HG03025 (cell line): Measurements from ENCODE around the gene RSAD1.

ENCODE experiments used
- ATAC-seq: cut with Tn5 transposase; IDR thresholded peaks from one replicate; pipeline ENCODE4 v1.9.1; 2021; ENCODE audit warnings: mild to moderate bottlenecking, moderate library complexity; ENCODE audit not compliant: unreplicated experiment, low FRiP score

Gene RSAD1

DNA sequence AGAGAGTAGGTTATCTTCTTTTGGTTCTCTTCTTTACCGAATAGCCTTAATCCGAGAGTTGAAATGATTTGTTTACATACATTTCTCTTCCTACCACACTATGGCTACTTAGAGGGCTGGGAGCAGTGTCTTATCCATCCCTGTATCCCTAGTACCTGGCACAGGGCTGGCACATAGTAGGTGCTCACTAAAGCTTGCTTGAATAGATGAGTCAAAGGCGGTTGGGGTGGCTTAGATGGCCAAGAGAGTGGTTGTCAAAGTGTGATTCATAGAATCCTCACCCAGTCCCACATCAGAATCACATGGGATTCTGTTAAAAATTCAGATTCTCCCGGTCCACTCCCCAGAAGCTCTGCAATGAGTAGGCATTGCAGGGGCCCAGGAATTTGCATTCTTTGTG, 21.0 kb upstream of the RSAD1 start:
- no peak for ATAC-seq

DNA sequence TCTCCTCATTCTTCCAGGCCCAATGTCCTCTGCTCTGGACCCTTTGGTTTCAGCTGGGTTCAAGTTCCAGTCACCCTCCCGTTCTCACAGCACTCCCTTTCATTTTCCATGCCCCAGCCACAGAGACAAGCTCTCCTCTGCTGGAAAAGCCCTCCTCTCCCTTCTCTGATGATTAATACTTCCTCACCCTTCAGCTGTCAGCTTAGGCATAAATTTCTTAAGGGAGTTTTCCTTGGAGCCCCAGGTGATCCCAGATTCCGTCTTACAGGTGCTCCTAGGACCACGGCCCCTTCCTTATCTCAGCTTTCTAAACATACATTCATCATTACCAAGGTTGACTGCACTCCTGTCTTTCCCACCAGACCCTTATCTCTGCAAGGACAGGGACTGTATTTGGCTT, 20.4 kb upstream of the RSAD1 start:
- ATAC-seq, result no peak

DNA sequence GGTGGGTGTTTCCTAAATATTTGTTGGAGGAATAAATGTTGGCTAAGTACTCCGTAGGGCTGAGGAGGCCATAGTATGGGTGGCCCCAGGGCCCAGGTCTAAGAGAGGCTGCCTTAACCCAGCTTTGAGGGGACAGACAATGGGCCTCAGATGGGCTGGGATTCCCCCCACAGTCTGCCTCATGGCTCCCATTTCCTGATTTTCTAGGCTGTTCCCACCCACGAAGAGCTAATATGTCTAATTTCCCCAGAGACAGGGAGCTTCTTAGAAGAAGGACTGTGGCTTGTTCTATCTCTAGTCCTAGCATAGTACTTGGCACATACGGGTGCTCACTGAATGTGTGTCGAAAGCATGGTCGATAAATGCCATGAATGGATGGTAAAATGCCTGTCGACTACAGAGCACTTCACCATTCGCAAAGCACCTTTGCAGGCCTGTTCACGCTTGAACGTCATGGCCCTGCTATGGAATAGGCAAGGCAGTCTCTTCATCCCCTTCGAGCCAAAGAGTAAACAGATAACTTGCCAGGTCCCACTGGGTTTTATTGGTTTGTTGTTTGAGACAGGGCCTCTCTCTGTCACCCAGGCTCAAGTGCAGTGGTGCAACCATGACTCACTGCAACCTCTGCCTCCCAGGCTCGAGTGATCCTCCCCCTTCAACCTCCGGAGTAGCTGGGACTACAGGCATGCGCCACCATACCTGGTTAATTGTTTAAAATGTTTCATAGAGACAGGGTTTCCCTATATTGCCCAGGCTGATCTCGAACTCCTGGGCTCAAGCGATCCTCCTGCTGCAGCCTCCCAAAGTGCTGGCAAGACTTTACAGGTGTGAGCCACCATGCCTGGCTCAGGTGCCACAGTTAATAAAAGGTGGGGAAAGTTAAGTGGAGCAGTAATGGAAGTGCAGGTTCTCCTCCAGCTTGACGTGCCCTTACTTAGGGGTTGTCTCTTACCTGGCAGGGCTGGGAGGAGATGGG, 19.7 kb upstream of the RSAD1 start:
- ATAC-seq, result no peak

DNA sequence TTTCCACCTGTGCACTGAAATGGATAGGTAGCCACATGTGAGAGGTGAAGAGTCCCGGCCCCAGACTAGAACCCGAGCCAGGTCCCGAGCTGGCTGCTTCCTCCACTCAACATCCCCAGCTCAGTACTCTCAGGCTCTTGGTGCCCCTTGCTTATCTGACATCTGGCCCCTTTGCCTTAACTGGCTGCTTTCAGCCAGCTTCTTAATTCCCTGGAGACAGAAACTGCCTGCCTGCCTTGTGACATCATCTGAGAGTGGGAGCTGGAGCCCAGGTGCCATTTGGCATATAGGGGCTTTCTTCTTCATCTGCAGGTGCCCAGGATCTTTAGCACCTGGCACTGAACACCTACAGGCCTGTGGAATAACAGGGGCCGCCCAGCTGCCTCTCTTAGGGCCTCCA, 18.9 kb upstream of the RSAD1 start:
- no peak for ATAC-seq

DNA sequence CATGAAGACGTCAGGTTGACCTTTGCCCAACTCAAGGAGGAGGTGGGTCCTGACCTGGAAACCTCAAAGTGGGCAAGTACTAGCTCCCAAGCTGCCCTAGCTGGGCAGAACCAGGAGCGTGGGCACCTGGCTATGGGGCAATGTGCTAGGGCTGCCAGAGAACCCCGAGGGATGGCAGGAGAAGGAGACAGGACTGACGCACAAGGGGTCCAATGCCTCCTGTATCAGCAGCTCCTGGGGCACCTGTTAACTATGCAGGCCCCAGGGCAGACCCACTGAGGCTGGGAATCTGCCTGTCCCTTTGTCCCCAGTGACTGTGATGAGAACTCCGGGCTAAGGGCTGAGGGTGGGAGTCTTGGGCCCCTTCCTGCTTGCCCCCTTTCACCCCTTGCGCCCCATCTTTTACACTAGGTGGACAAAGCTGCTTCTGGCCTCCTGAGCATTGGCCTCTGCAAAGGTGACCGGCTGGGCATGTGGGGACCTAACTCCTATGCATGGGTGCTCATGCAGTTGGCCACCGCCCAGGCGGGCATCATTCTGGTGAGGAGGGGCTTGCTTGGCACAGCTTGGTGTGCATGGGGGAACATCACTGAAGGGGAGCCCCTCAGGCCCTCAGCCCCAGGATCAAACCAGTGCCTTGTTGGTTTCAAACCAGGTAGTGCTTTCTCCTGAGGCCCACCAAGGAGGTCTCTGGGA, 17.7 kb upstream of the RSAD1 start:
- ATAC-seq, result no peak

DNA sequence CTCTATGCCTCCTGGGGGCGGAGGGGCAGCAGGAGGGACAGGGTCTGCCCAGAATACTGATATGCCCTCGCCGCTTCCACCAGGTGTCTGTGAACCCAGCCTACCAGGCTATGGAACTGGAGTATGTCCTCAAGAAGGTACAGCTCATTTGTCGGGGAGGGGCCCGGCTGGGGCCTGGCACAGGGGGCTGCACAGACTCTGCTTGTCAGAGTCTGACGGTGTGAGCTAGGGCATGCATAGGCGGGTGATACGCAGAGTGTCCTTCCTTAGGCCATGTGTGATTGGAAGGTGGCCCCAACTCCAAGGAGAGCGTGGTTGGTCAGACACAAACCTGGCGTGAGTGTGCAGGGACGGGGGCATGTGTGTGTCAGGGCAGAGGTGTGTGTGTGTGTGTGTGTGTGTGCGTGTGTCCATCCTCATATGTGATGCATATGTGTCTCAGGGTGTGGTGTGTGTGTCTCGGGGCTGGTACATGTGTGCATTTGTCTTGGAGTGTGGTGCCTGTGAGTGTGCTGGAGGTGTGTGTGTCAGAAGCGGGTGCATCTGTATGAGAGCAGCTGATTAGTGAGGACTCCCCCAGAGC, 17.0 kb upstream of the RSAD1 start:
- ATAC-seq, result no peak

DNA sequence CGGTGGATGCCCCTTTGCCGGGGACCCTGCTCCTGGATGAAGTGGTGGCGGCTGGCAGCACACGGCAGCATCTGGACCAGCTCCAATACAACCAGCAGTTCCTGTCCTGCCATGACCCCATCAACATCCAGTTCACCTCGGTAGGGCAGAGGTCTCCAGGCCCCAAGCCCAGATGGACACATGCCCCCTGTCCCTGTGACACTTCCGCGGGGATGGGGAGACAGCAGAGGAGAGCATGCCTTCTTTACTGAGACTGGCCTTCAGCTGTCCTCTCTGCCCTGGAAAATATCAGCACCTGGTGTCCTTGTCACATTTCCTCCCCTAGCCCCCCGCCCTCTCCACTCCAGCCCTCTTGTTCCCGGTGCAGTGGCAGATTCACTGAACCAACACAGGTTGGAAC, 16.2 kb upstream of the RSAD1 start:
- no peak for ATAC-seq

DNA sequence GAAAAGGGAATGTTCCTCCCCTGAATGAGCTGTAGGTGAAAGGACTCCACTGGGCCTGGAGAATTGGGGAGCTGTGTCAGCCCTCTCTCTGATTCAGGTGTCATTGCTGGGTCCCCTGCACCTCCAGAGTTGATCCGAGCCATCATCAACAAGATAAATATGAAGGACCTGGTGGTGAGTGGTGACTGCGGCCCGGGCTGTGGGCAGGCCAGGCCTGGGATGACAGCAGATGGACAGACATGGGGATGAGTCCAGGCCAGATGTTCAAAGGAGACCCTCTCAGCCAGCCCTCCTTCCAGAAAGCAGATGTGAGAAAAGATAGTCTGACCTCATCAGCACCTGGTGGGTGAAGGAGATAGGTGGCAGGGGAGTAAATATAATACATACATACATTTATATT, 14.5 kb upstream of the RSAD1 start:
- ATAC-seq, result no peak

DNA sequence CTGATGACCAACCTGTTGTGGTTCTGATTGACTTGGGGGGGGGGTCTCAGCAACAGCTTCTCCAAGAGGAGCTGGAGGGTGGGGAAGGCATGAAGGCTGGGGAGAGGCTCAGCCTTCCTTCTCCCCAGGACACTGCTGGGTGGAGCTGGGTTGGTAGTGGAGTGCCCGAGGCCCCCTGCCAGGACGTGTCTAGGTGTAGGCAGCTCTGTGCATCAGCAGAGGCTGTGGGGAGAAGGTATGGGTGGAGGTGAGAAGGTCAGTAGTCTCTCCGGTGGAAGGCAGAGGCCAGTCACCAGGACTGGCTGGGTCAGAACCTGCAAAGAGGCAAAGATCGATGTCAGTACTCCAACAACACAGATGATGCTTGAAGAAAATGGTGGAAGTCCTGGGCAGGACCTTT, 13.9 kb upstream of the RSAD1 start:
- no peak for ATAC-seq

DNA sequence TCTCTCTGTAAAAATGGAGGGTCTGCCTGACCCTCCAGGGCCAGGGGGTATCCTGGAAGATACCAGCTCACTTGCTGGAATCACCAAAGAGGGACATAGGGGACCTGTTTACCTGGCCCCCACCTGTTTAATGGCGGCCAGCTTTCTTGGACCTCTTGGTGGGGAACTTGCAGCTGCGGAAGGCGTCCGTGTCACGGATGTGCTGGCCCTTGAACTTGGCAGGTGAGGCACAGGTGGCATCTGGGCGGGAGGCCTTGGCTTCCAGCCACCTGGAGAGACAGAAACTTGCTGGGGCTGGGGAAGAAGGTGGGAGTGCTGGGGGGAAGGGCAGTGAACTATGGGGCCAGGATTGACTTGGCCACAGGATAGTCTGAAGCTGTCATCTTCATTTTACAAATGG, 13.5 kb upstream of the RSAD1 start:
- no peak for ATAC-seq

DNA sequence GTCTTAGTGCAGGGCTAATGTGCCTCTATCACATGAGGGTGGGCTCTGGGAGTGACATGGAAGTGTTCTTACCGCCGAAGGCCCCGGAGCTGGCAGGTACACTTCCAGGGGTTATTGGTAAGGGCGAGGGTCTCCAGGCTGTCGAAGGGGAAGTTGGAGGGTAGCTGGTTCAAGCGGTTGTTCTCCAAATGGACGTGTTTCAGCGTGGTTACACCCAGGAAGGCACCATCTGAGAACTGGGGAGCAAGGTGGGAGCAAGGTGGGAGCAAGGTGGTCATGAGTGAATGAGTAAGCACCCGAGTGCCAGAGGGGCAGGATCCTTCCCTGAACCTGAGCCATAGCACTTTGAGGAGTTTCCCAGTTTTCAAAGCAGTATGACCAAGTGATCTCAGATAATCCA, 13.0 kb upstream of the RSAD1 start:
- ATAC-seq, result no peak

DNA sequence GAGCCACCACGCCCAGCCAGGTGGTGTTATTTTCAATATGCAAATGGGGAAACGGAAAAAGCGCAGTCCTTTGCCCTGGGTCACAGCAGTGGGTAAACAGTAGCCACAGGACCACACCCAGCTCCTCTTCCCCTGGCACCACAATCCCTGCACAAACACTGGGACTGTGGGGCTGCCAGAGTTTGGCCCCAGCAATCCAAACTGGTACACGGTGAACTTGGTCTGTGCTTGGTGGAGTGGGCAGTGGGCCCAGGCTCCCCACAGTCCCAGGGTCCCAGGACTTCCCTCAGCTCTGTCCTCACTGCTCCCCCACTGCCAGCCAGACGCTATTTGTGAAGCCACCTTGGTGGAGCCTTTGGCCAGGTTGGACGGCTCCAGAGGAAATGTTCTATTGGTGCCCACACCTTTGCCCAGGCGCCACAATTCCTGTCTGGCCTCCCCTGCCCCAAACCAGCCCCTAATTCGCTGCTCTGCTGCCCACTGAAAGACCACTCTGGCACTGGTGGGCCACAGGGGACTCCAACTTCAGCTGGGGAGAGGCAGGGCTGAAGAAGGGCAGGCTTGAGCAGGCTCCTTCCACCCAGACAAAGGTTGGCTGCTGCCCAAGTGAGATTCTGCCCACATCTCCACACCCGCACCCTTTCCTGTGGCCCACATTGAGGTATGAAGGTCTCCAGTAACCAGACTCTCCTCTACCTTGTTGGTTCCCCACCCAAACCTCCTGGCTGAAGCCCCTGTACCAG, 12.1 kb upstream of the RSAD1 start:
- no peak for ATAC-seq

DNA sequence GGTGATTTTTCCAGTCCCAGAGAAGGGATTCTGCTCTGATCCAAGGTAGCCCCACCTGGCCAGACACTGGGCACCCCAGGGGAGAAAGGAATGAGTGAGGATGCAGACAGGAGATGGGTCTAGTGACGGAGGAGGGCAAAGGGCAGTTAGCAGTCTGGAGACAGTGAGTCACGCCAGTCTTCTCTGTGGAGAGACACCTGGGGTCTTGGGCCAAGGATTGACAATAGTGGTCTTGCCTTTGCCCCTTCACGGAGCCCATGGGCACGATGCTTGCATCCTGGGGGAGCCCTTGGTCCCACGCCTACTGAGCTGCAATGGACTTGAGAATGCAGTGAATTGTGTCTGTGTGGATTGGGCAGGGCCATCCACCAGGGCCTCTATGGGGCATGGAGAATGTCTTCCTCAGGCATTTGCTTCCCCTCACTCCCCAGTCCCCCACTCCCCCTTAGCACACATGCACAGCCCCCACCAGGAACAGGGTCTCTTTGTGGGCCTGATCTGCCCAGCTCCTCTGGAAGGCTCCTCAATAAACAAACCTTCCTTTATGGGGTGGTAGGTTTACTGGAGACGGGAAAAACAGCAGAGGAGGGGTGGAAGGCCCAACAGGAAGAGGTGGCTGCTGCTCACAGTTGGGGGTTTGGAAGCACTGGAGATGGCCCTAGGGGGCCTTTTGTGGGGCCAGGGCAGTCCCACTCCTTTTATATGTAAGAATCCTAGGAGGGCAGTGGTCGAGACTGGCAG, 11.4 kb upstream of the RSAD1 start:
- no peak for ATAC-seq

DNA sequence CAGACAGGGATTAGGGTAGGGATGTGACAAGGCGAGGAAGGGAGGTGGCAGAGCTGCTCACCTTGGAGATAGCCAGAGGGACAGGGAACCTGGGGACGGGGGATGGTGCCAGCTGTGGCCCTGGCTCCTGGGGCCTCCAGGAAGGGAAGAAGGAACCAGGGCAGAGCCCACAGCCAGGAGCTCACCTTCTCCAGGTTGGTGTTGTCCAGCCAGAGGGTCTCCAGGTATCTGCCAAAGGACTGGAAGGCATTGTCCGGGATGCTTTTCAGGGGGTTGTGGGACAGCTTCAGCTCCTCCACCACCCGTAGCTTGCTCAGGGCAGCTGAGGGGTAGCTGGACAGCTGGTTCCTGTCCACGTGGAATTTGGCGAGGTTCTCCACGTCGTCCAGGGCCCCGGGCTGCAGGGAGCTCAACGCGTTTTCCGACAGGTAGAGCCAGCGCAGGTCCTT, 10.8 kb upstream of the RSAD1 start:
- no peak for ATAC-seq

DNA sequence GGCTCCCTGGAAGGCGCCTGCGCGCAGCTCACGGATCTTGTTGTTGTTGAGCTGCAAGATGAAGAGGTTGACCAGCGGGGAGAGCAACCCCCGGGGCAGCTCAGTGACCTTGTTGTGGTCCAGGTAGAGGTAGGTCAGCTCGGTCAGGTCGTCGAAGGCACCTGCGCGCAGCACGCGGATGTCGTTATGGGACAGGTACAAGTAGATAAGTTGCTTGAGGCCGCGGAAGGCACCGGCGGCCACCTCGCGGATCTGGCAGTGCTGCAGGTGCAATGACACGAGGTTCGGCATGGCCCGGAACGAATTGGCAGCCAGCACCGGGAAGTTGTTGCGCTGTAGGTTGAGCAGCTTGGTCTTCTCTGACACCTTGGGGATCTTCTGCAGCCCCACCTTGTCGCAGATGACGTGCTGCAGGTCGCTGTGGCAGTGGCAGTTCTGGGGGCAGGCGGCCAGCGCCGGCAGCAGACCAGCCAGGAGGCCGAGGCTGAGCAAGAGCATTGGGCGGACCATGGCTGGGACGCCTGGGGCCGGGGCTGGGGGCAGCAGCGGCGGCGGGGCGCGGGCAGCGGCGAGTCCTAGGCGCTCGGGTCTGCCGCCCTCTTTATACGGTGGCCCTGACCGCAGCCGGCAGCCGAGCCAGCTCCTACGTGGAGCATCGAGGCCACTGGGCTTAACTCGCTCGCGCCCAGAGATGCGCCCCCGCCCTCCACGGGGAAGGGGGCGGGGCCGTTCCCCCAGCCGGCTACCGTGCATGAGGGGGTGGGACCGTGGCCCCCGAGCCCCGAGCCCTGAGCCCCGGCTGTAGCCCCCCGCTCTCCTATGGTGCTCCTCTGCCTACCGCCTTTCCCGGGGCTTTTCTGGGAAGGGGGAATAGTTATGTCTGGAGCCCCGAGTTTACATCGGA, 10.1 kb upstream of the RSAD1 start, which contains the start of gene CHAD:
CHAD (minus strand) TSS at position 577 of the 904 bp plus-strand sequence; CDS start at position 510, 67 bp downstream.
- no peak for ATAC-seq

DNA sequence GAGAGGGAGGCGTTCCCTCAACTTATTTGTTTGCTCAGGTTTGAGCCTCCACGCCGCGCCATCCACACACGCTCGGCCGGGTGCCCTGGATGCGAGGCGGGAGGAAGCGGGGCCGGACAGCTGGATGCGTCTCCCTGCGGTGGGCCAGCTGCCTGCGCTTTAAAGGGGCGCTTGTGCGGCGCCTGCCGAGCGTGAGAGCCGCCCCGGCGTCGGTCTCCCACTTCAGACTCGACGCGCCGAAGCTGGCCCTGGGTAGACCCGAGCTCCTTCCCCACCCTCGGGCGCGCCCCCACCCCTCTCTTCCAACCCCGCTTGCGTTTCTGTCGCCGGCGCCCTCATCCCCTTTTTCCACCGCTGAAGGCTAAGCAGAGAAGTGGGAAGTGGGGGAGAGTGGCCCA, 9.5 kb upstream of the RSAD1 start:
- ATAC-seq, result no peak

DNA sequence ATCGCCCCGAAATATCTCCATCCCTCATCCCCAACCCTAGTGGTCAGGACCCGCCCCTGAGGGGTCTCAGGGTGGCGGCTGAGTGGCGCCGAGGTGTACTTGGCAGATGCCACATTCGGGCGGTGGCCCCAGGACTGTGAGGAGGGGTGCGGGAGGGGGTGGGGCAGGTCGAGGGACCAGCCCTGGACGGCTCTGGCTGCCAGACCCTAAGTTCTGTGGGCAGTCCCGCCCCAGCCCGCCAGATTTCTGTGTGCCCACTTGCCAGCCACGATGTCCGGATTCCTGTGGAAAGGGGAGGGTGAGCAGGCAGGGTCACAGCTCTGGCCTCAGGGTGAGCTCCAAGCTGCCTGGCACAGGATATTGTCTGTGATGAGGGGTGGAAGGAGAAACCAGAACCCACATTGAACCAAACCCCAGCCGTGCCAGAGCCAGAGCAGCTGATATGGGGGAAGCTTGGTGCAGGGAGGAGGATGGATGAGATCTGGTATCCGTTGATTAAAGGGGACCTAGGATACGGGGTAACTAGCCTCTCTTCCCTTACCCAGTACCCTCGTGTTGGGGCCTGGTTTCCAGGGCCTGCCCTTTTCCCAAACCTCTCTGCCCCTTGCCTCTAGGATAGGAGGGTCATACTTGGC, 8.9 kb upstream of the RSAD1 start:
- ATAC-seq, result no peak

DNA sequence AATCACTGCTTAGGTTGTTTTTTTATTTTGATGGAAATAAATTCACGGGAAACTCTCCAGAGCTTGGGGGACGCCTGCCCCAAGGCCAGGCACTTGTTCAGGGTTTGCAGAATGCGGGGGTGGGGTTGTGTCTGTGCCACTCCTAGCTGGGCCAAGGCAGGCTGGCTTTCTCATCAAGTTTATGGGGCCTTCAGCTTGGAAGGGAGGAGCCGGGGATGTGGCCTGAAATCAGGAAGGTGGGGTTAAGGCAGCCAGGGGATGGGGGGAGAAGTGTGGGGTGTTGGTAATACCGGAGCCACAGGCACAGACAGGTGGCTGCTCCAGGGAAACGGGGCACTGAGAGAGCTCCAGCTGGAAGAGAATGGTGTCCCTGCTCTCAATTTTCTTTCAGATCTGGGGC, 8.2 kb upstream of the RSAD1 start:
- ATAC-seq, result no peak
